Hepatocyte (in vitro differentiated cells): ENCODE measurements around the gene SENP1. TPM values are rescaled to one million over a fixed set of nuclear protein-coding genes. Genes with fewer than 3 reads are reported as not detected.
A peak's percentile ranks its signal among the peaks of the same experiment; 100 is the strongest.

Source experiments
- DNase-seq: peaks from one replicate; pipeline ENCODE4 v3.0.0-alpha.2; 2016; ENCODE audit warnings: low spot score
- H2AFZ ChIP-seq: fragments of 200-600 bp; sonication (generic); 2 replicates; pipeline ENCODE4 v1.6.0; 2016; ENCODE audit warnings: antibody characterized with exemption, mild to moderate bottlenecking
- H3K27ac ChIP-seq: fragments of 200-600 bp; sonication (generic); 2 replicates; pipeline ENCODE4 v1.5.1; 2016; ENCODE audit warnings: mild to moderate bottlenecking
- H3K27me3 ChIP-seq: fragments of 200-600 bp; sonication (generic); 2 replicates; pipeline ENCODE4 v1.6.1; 2016
- H3K36me3 ChIP-seq: fragments of 200-600 bp; sonication (generic); replicated peaks from 2 replicates; pipeline ENCODE4 v1.5.1; 2016; ENCODE audit warnings: low read depth; ENCODE audit not compliant: insufficient read depth
- H3K4me1 ChIP-seq: fragments of 200-600 bp; sonication (generic); 2 replicates; pipeline ENCODE4 v1.5.1; 2016; ENCODE audit warnings: mild to moderate bottlenecking, moderate library complexity; ENCODE audit not compliant: insufficient read depth
- H3K4me2 ChIP-seq: fragments of 200-600 bp; sonication (generic); 2 replicates; pipeline ENCODE4 v1.6.0; 2016
- H3K4me3 ChIP-seq: fragments of 200-600 bp; sonication (generic); 2 replicates; pipeline ENCODE4 v1.5.1; 2016; ENCODE audit warnings: mild to moderate bottlenecking
- H3K79me2 ChIP-seq: fragments of 200-600 bp; sonication (generic); 2 replicates; pipeline ENCODE4 v1.6.0; 2017; ENCODE audit warnings: mild to moderate bottlenecking
- H3K9me2 ChIP-seq: fragments of 200-600 bp; sonication (generic); replicated peaks from 2 replicates; pipeline ENCODE4 v1.6.0; 2017; ENCODE audit warnings: mild to moderate bottlenecking; ENCODE audit not compliant: insufficient read depth
- H3K9me3 ChIP-seq: fragments of 200-600 bp; sonication (generic); 2 replicates; pipeline ENCODE4 v1.5.1; 2016; ENCODE audit warnings: low read depth, mild to moderate bottlenecking
- H4K20me1 ChIP-seq: fragments of 200-600 bp; sonication (generic); 2 replicates; pipeline ENCODE4 v1.6.0; 2016; ENCODE audit warnings: mild to moderate bottlenecking; ENCODE audit not compliant: insufficient read depth, poor library complexity, severe bottlenecking
- CTCF ChIP-seq: fragments of 200-600 bp; sonication (generic); IDR thresholded peaks from 2 replicates; pipeline ENCODE4 v1.5.1; 2016; ENCODE audit warnings: antibody characterized with exemption, mild to moderate bottlenecking; ENCODE audit not compliant: poor library complexity
- EZH2 ChIP-seq: fragments of 200-600 bp; sonication (generic); IDR thresholded peaks from 2 replicates; pipeline ENCODE4 v1.6.1; 2016; ENCODE audit warnings: antibody characterized with exemption, mild to moderate bottlenecking, borderline replicate concordance
- EZH2phosphoT487 ChIP-seq: fragments of 200-600 bp; sonication (generic); IDR thresholded peaks from one replicate; pipeline ENCODE4 v1.6.1; 2018; ENCODE audit warnings: antibody characterized with exemption, mild to moderate bottlenecking, low read depth, moderate library complexity; ENCODE audit not compliant: unreplicated experiment, severe bottlenecking
- WGBS: methylation state at CpG from one replicate; pipeline ENCODE4 v1.1.6; 2016; ENCODE audit warnings: low lambda C conversion rate; ENCODE audit errors: missing lambda C conversion rate; 5-methylcytosine and 5-hydroxymethylcytosine counted together
- polyA plus RNA-seq: library from polyadenylated mRNA; unstranded; fragments of >200 nt; fragmentation: Nextera tagmentation; extraction: Ambion mirVana; gene quantifications from 2 replicates; pipeline ENCODE4 v1.2.1, GENCODE V29; 2016
- total RNA-seq: library from RNA; depleted of rRNA; stranded (reverse); fragments of >200 nt; gene quantifications from 2 replicates; pipeline ENCODE4 v1.2.3, GENCODE V29; 2014

The SENP1 gene
- total and polyA plus RNA-seq, 2 experiments from 2014 or later: 3.9 to 16.9 TPM

DNA sequence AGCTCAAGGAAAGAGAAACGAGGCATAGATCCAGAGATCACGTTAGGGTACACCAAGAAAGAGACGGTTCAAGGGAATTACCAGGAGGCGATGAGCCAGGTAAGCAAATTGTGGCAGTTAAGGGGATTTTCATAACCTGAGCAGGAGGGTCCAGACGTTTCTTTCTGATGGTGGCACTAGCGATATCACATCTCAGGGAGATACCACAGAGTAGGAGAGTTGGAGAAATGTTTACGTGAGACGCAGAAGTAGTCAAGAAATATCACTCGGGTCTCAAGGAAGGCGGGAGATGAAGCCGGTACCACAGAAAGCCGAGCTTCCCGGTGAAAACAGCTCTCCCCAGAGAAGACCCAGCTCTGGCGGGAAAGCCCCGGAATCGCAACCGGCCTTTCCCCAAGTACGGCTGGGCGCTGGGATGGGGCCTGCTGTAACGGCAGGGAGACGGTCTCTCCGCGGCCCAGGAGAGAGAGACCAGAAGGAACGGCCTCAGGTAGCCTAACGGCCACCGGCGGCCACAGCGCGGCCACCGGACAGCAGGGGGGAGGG, 485 bp downstream of the SENP1 start:
- Histone ChIP-seq H3K4me1 (peaks cover 16% of the 10 kb centered on the region), H2AFZ (peak overlapping the region; percentile 90), H3K9me2 (no peaks in the 10 kb centered on the region), H3K27me3 (no peaks in the 10 kb centered on the region), H4K20me1 (no peaks in the 10 kb centered on the region), H3K9me3 (no peaks in the 10 kb centered on the region), H3K79me2 (peaks cover 50% of the 10 kb centered on the region), H3K27ac (peak overlapping the region; percentile 97), H3K4me2 (peak overlapping the region; percentile 85), H3K4me3 (peak overlapping the region; percentile 62), H3K36me3 (no peaks in the 10 kb centered on the region)
- DNase-seq: peak; percentile 6
- TF ChIP-seq EZH2phosphoT487 (no peak), CTCF (no peak), EZH2 (no peak)
- 2% methylated on average over 29 of the region's 30 CpGs for WGBS

DNA sequence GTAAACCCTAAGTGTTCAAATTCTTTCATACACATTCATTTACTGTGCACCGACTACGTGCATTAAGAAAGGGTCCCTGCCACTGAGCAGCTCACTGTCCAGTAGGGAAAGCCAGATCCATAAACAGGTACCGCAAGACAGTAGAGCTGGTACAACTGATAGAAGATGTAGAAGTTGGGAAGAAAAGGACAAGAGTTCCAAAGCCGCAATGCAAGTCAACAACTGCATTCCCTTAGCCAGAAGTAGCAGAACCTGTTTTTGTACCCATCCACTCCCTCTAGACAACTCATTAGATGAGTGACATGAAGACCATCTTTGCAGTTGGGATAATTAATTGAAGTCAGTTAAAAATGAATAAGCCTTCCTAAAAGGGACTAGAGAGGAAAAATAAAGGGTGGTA, 1.3 kb downstream of the SENP1 start:
- Histone ChIP-seq H4K20me1 (no peaks in the 10 kb centered on the region), H3K9me3 (no peaks in the 10 kb centered on the region), H3K9me2 (no peaks in the 10 kb centered on the region), H3K27me3 (no peaks in the 10 kb centered on the region), H2AFZ (peak overlapping the region; percentile 90), H3K4me1 (peaks cover 16% of the 10 kb centered on the region), H3K79me2 (peaks cover 59% of the 10 kb centered on the region), H3K4me3 (peak overlapping the region; percentile 62), H3K27ac (peak overlapping the region; percentile 97), H3K4me2 (peak overlapping the region; percentile 85), H3K36me3 (no peaks in the 10 kb centered on the region)
- DNase-seq: no peak
- WGBS: 73% methylated on average over 4 of the region's 4 CpGs
- no peak for TF ChIP-seq EZH2
- TF ChIP-seq CTCF: no peak
- no peak for TF ChIP-seq EZH2phosphoT487

- H3K79me2 ChIP-seq: peaks cover 10% of the 10 kb centered on the region
- H3K36me3 ChIP-seq: no peaks in the 10 kb centered on the region
- H3K9me2 ChIP-seq: no peaks in the 10 kb centered on the region
- H2AFZ ChIP-seq: no peak overlapping the region
- no peak for TF ChIP-seq EZH2phosphoT487
- TF ChIP-seq EZH2: no peak
- TF ChIP-seq CTCF: no peak
- H3K4me3 ChIP-seq: no peak overlapping the region
- 92% methylated on average over 1 of the region's 1 CpG for WGBS
- no peak overlapping the region for H3K4me2 ChIP-seq
- no peaks in the 10 kb centered on the region for H4K20me1 ChIP-seq
- H3K27me3 ChIP-seq: no peaks in the 10 kb centered on the region
- DNase-seq: no peak
- H3K27ac ChIP-seq: no peak overlapping the region
- H3K9me3 ChIP-seq: no peaks in the 10 kb centered on the region
- H3K4me1 ChIP-seq: no peaks in the 10 kb centered on the region
These were observed 13.3 kb downstream of the SENP1 start for GRCh38 chr12:48092611-48093010.
